Measurements from ENCODE around the gene TIMP2.

GRCh38 chr17:78855561-78856165 is 69.5 kb downstream of the TIMP2 start:
- TF ChIP-seq GATA2 (IDR thresholded peaks at IDR 0.05; ENCODE audit: low read depth, low read length) (no peak), GATA3 (IDR thresholded peaks at IDR 0.05; ENCODE audit: low read depth, low read length) (no peak)
